Right atrium auricular region (tissue), 2 donors: ENCODE results near the gene SCFD2. TPM values are rescaled to one million over a fixed set of nuclear protein-coding genes. Genes with fewer than 3 reads are reported as not detected.

ENCODE experiments used
- DNase-seq: peaks from one replicate; pipeline ENCODE4 v3.0.0-alpha.2; 2019; ENCODE audit warnings: low spot score
- H3K27ac ChIP-seq, 2 donors: fragments of 200-600 bp; sonication (generic); 1 replicate in 1 of 2; 2 replicates in 1 of 2; pipeline ENCODE4 v1.5.1; 2016 to 2019
- H3K27me3 ChIP-seq, 2 donors: fragments of 200-600 bp; sonication (generic); one replicate each; pipeline versions ENCODE4 v1.5.1 to v1.6.0; 2017 to 2019
- H3K36me3 ChIP-seq: fragments of 200-600 bp; sonication (generic); one replicate; pipeline ENCODE4 v1.5.1; 2016
- H3K4me1 ChIP-seq, 2 donors: fragments of 200-600 bp; sonication (generic); one replicate each; pipeline versions ENCODE4 v1.5.1 to v1.6.0; 2017 to 2019
- H3K4me3 ChIP-seq, 2 donors: fragments of 200-600 bp; sonication (generic); 1 replicate in 1 of 2; 2 replicates in 1 of 2; pipeline ENCODE4 v1.5.1; 2017 to 2019; ENCODE audit warnings: mild to moderate bottlenecking in 1 of 2, moderate library complexity in 1 of 2
- H3K9me3 ChIP-seq, 2 donors: fragments of 200-600 bp; sonication (generic); one replicate each; pipeline ENCODE4 v1.5.1; 2019
- CTCF ChIP-seq, 2 donors: fragments of 200-600 bp; sonication (generic); IDR thresholded peaks; one replicate each; pipeline ENCODE4 v1.5.1; 2019; ENCODE audit warnings: antibody characterized with exemption in 2 of 2
- total RNA-seq, 2 donors: library from RNA; depleted of rRNA; stranded (reverse); fragments of >200 nt; gene quantifications; one replicate each; pipeline ENCODE4 v1.1.0, GENCODE V29; 2016

Gene SCFD2
- total RNA-seq, 2 donors from 2014 or later = 8.1 to 9.4 TPM

DNA sequence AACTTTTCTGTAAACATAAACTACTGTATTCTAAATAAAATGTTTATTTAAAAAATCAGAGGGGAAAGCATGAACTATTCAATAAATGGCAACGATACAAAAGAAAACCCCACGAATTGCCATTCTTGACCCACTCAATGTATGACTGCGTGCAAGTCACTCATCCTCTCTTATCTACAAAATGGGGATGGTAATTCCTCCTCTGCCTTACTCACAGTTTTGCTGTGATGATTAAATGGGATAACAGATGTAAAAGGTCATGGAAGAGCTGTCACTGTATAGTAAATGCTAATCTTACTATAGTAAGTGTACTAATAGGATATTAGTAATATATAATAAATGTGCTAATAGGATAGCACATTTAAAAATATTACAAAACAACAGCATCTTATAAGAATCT lies 173.4 kb downstream of the SCFD2 start:
- no peak for TF ChIP-seq CTCF (IDR thresholded peaks at IDR 0.05)
- Histone ChIP-seq H3K4me3 (no peak overlapping the region), H3K36me3 (no peaks in the 10 kb centered on the region), H3K27me3 (no peaks in the 10 kb centered on the region), H3K27ac (no peak overlapping the region), H3K4me1 (no peaks in the 10 kb centered on the region), H3K9me3 (no peaks in the 10 kb centered on the region)
- DNase-seq = no peak

DNA sequence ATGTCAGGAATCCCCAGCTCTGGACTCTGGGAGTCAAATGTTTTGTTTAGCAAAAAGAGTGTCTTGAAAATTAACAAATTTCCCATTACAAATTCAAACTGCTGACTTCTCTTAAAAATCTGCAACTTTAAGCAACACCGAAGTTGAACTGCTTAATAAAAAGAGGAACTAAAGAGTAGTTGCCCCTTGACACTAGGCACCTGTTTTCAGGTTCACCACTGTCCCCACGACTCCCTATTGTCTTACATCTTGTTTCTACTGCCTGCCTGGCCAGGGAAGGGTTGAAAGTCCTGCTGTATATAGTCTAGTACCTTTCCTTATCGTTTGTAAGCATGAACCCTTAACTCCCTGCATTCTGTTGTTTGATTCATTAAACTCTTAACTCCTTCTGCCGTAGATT lies 173.9 kb downstream of the SCFD2 start:
- no peak for TF ChIP-seq CTCF (IDR thresholded peaks at IDR 0.05)
- Histone ChIP-seq H3K27ac (no peak overlapping the region), H3K9me3 (no peaks in the 10 kb centered on the region), H3K4me3 (no peak overlapping the region), H3K36me3 (no peaks in the 10 kb centered on the region), H3K4me1 (no peaks in the 10 kb centered on the region), H3K27me3 (no peaks in the 10 kb centered on the region)
- DNase-seq = no peak

DNA sequence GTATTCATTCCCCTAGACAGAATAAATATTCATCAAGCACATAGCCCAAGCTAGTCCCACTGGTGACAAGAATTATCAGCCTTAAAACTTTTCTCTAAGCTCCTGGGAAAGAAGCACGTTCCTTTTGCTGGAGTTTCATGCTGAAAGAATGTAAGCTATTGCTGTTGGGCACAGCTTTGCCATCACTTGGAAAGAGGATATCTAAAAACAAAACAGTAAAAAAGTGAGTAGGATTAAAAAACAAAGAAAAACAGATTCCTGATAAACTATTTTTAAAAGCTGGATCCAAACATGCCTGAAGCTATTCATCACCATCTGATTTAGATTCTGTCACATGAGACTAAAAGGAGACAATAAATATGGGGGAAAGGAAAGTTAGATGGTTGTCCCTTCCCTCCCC lies 176.8 kb downstream of the SCFD2 start:
- TF ChIP-seq CTCF (IDR thresholded peaks at IDR 0.05) = no peak
- Histone ChIP-seq H3K9me3 (no peaks in the 10 kb centered on the region), H3K27me3 (no peaks in the 10 kb centered on the region), H3K27ac (no peak overlapping the region), H3K36me3 (no peaks in the 10 kb centered on the region), H3K4me3 (no peak overlapping the region), H3K4me1 (no peaks in the 10 kb centered on the region)
- DNase-seq = no peak

DNA sequence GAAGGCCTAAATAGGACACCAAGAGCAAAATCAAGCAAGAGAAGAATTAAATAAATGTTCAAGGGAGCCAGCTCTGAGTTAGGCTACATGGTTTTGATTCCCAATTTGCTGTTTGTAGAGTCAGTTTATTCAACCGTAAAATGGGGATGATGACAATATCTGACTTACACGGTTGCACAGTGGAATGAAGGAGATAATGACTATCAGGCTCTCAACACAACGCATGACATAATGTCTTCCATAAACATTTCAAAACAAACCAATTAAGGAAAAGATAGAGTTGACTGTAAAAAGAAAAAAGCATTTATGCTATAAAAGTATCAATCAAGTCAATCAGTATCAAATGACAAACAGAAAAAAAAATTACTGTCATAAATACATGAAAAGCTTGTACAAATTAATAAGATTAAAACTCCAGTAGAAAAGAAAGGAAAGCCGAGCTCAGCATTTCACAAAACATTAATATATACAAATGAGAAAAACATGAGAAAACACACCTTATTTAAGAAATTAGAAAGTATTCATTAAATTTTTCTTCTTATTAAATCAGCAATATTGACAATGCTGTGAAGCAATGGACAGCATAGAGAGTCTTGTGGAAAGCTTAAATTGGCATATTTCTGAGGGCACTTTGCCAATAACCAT lies 179.0 kb downstream of the SCFD2 start:
- H3K27ac ChIP-seq = no peak overlapping the region
- no peaks in the 10 kb centered on the region for H3K4me1 ChIP-seq
- no peak for DNase-seq
- no peaks in the 10 kb centered on the region for H3K27me3 ChIP-seq
- no peaks in the 10 kb centered on the region for H3K36me3 ChIP-seq
- no peak overlapping the region for H3K4me3 ChIP-seq
- no peaks in the 10 kb centered on the region for H3K9me3 ChIP-seq
- TF ChIP-seq CTCF (IDR thresholded peaks at IDR 0.05) = no peak

DNA sequence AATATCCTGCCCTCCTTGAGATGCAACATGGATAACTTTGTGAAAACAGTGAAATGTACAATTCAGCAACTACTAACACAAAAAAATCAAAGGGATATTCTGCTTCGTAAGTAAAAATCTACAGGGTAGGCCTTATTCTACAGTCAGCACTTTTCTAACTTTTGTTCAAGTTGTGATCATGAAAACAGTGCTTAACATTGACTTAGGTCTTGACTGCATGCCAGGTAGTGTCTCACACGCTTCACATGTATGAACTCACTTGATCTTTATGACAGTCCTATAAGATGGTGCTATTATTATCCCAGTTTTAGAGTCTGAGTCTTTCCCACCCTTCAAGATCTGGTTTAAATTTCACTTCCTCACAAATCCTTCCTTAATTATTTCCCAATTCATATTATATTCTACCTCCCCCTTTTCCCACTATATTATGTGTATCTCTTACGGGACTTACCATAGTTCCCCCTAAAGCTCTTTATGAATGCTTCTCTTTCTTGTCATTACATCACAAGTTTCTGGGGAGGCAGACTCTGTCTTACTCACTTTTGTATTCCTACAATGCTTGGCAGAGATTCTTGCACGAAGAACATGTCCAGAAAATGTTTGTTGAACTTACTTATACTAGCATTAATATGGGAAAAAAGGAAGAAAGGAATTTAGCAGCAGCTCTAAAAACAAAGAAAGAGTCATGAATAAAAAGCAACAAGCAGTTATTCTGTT lies 179.8 kb downstream of the SCFD2 start:
- DNase-seq = no peak
- Histone ChIP-seq H3K9me3 (no peaks in the 10 kb centered on the region), H3K36me3 (no peaks in the 10 kb centered on the region), H3K27me3 (no peaks in the 10 kb centered on the region), H3K27ac (no peak overlapping the region), H3K4me1 (no peaks in the 10 kb centered on the region), H3K4me3 (no peak overlapping the region)
- TF ChIP-seq CTCF (IDR thresholded peaks at IDR 0.05) = no peak
